Neutrophil (primary cell): ENCODE results near the gene TMEM50B.

Experiments
- H3K27ac ChIP-seq: fragments of 200-600 bp; sonication (generic); 2 replicates; pipeline ENCODE4 v1.5.1; 2016; ENCODE audit warnings: mild to moderate bottlenecking, moderate library complexity
- H3K27me3 ChIP-seq: fragments of 200-600 bp; sonication (generic); 2 replicates; pipeline ENCODE4 v1.6.0; 2016; ENCODE audit warnings: mild to moderate bottlenecking
- H3K36me3 ChIP-seq: fragments of 200-600 bp; sonication (generic); 2 replicates; pipeline ENCODE4 v1.5.1; 2017
- H3K4me1 ChIP-seq, 2 experiments: fragments of 200-600 bp in 1 of 2; sonication (generic) in 1 of 2; 1 replicate in 1 of 2; 2 replicates in 1 of 2; pipeline versions ENCODE4 v1.5.1 to v1.6.1; 2013 to 2016; ENCODE audit warnings: low read depth in 1 of 2, low read length in 1 of 2, mild to moderate bottlenecking in 1 of 2, moderate library complexity in 1 of 2; ENCODE audit not compliant: control insufficient read depth in 1 of 2, insufficient read depth in 1 of 2
- H3K4me3 ChIP-seq, 2 experiments: fragments of 200-600 bp in 1 of 2; sonication (generic) in 1 of 2; 1 replicate in 1 of 2; 2 replicates in 1 of 2; pipeline ENCODE4 v1.5.1; 2013 to 2016; ENCODE audit warnings: low read depth in 1 of 2, low read length in 1 of 2, mild to moderate bottlenecking in 1 of 2, moderate library complexity in 1 of 2
- H3K9me3 ChIP-seq: fragments of 200-600 bp; sonication (generic); 2 replicates; pipeline ENCODE4 v1.5.1; 2016
- TF ChIP-seq, protein P1 (sequence below): fragments of 200-600 bp; sonication (generic); IDR thresholded peaks from 2 replicates; pipeline ENCODE4 v1.5.1; 2016; ENCODE audit warnings: antibody characterized with exemption

Gene TMEM50B

GRCh38 chr21:33488936-33489335 lies 9.2 kb upstream of the TMEM50B start:
- TF ChIP-seq, protein P1, sequence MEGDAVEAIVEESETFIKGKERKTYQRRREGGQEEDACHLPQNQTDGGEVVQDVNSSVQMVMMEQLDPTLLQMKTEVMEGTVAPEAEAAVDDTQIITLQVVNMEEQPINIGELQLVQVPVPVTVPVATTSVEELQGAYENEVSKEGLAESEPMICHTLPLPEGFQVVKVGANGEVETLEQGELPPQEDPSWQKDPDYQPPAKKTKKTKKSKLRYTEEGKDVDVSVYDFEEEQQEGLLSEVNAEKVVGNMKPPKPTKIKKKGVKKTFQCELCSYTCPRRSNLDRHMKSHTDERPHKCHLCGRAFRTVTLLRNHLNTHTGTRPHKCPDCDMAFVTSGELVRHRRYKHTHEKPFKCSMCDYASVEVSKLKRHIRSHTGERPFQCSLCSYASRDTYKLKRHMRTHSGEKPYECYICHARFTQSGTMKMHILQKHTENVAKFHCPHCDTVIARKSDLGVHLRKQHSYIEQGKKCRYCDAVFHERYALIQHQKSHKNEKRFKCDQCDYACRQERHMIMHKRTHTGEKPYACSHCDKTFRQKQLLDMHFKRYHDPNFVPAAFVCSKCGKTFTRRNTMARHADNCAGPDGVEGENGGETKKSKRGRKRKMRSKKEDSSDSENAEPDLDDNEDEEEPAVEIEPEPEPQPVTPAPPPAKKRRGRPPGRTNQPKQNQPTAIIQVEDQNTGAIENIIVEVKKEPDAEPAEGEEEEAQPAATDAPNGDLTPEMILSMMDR, result no peak
- no peaks in the 10 kb centered on the region for H3K27me3 ChIP-seq

DNA sequence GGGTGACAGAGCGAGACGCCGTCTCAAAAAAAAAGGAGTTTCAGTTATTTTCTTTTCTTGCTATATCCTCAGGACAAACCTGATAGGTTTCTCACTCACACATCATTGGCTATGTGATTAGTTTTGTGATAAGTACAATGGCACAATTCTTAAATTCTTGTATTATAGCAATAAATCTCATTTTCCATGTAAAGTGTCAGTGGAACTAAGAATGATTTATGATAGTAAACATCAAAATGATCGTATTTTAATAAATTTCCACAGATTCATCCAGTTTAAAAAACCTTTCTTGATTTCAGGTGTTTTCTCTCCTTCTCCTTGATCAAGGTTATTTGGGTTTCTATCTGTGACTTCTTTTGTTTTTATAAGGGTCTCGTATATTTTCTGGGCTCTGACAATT lies 8.2 kb upstream of the TMEM50B start:
- Histone ChIP-seq H3K9me3 (no peaks in the 10 kb centered on the region), H3K36me3 (no peaks in the 10 kb centered on the region), H3K4me3 (no peak overlapping the region), H3K27ac (no peak overlapping the region), H3K4me1 (peaks cover 36 to 40% of the 10 kb centered on the region in 2 experiments), H3K27me3 (no peaks in the 10 kb centered on the region)
- TF ChIP-seq, protein P1, result no peak

More at GRCh38 chr21:33488936-33489335, 9.2 kb upstream of the TMEM50B start:
- no peaks in the 10 kb centered on the region for H3K36me3 ChIP-seq
- peaks cover 27 to 34% of the 10 kb centered on the region in 2 experiments for H3K4me1 ChIP-seq
- H3K4me3 ChIP-seq, result no peak overlapping the region
- no peaks in the 10 kb centered on the region for H3K9me3 ChIP-seq
- no peak overlapping the region for H3K27ac ChIP-seq

DNA sequence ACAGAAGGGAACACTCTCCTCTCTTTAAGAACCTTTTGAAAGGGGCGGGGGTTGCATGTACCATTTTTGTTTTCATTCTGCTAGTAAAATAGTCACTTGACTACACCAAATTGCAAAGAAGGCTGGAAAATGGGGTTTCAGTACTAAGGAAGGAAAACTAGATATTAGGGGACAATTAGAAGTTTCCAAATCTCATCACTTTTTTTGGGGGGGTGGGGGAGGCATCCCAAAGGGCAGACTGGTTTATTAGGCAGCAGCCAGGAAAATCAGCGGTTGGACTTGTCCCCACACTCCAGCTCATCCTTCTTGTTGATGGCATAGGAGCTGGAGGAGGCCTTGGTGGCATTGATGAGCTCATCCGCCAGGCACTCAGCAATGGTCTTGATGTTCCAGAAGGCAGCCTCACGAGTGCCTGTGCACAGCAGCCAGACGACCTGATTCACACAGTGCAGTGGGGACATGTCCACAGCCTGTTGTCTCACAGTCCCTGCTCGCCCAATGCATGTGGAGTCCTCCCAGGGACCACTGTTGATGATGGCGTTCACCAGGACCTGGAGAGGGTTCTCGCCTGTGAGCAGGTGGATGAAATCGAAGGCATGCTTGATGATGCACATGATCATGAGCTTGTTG lies 1.7 kb upstream of the TMEM50B start:
- H3K9me3 ChIP-seq, result no peaks in the 10 kb centered on the region
- TF ChIP-seq, protein P1, result no peak
- no peak overlapping the region for H3K4me3 ChIP-seq
- no peak overlapping the region for H3K27ac ChIP-seq
- no peaks in the 10 kb centered on the region for H3K36me3 ChIP-seq
- peaks cover 38 to 40% of the 10 kb centered on the region in 2 experiments for H3K4me1 ChIP-seq
- no peaks in the 10 kb centered on the region for H3K27me3 ChIP-seq

GRCh38 chr21:33480481-33481103 lies 818 bp upstream of the TMEM50B start:
- Histone ChIP-seq H3K27me3 (no peaks in the 10 kb centered on the region), H3K36me3 (no peaks in the 10 kb centered on the region), H3K4me1 (peaks cover 38 to 40% of the 10 kb centered on the region in 2 experiments), H3K27ac (peak overlapping the region; percentile 94), H3K9me3 (no peaks in the 10 kb centered on the region), H3K4me3 (peak overlapping the region; percentile 69 to 97)
- TF ChIP-seq, protein P1, result no peak

DNA sequence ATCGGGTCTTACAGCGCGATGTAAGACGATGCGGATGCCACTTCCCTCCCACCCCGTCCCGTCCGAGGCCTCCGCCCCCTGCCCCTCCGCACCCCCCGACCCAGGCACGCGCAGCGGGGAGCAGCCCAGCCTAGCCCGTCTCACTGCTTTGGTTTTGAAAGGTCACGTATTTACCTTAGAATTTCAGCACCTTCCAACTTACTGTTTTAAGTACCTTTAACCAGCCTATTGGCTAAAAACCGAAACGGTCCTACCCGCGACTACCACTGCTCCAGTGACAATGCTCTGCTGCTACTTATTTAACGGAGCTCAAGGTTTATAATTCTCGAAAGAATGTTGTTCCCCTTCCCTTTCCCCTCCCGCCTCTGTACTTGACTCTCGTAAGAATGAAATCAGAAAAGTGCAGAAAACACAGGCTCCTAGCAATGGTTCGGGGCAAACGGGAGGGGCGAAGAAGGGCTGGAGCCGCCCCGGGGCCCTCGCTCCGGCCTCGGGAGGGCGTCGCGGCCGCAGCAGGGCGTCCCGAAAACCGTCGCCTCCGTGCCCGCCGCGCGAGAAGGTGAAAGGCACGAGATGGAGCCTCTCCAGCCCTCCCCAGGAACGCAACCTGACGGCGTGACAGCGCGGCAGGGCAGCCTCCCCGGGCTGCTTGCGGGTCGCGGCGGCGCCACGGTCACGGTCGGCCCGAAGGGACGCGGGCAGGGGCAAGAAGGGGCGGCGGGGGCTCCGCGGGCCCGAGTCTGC lies 667 bp downstream of the TMEM50B start:
- TF ChIP-seq, protein P1, result peak; percentile 29
- Histone ChIP-seq H3K4me1 (peaks cover 28 to 30% of the 10 kb centered on the region in 2 experiments), H3K36me3 (no peaks in the 10 kb centered on the region), H3K27ac (peak overlapping the region; percentile 94), H3K9me3 (no peaks in the 10 kb centered on the region), H3K4me3 (peak overlapping the region; percentile 69 to 97), H3K27me3 (no peaks in the 10 kb centered on the region)
